NCI-H510A treated with DMSO at 0.1 percent for 48 hours (cell line): ENCODE results near the gene DBF4B.
"Not testable (repeated sequence)": the region's sequence is repeated elsewhere in the genome, so short reads cannot be mapped to it uniquely, and the experiment has no call there.

ENCODE experiments used
- DNase-seq: peaks from one replicate; lab custom pipeline; 2025; lab: John Stamatoyannopoulos, UW

Gene DBF4B

GRCh38 chr17:44708401-44709263 is at the start of gene DBF4B:
DBF4B (plus strand) TSS chr17:44708665; CDS start chr17:44708821, 156 bp downstream.
- DNase-seq: peak; percentile 88

DNA sequence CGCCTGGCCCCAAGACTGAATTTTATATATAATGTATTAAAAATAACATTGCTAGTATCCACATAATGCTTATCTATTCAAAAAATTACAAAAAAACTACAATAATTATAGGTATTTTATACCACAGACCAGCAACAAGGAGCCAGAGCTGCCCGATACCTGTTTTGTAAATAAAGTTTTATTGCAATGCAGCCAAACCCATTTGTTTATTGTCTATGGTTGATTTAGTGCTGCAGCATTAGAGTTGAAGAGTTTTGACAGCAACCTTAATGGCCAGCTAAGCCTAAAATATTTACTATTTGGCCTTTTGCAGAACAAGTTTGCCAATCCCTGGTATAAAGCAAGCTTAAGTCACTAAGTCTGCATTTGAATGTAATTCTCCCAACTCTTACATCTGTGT is 46.6 kb upstream of the DBF4B start:
- DNase-seq: no peak

GRCh38 chr17:44663095-44663494 is 45.4 kb upstream of the DBF4B start:
- no peak for DNase-seq

DNA sequence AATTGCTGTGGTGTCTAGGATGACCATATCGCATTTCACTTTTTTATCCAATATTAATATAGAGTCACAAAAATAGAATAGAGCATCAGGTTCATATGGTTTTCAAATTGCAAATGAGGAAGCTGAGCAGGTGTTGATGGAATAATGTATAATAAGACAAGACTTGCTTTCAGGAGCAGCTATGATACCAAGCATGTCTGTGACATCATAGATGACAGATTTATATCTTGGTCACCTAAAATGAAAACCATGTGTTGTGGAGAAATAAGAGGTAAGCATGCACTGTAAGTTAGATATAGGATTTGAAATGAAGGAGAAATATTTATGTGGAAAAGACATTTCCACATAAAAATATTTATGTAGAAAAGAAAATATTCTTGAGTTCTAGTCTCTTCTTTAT is 43.6 kb upstream of the DBF4B start:
- no peak for DNase-seq

DNA sequence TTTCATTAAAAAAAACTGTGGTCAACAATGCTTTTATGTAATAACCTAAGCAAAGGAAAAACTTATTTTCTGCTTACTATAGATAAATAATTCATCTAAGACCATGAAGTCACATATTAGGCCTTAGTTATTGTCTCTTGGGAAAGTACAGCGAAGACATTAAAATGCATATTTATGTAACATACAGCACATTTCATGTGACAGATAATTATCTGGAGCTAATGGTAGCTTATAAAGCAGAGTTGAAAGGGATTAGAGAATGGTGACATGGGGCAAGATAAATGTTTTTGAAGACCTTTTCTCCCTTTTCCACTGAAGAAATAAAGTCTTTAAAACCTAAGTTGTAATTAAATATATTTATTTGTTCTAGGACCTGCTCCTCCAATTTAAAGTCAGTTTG is 42.5 kb upstream of the DBF4B start:
- DNase-seq: no peak

DNA sequence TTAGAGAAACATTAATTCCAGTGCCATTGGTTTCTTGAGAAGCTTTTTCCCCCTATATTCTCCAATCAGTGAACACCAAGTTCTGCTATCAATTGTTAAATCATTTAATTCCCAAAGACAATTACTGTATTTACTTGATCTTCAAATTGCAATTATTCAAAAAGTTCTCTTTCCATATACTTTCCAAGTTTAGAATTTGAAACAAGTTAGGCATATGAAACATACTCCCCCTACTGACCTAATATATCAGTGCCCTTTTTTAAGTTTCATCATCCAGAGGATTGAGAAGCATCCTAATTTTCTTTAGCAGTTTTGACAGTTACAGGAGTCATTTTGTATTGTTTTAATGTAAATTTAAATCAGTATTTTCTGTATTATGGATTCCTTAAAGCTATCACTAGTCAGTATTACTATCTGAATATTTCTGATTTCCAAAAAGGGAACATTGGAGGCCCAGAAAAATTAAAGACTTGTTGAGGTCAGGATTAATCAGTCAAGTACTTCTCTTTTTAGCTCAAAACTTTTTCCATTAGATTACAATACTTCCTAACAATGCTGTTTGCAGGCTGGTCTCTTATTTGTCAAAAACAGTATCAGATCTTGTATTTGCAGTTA is 35.9 kb upstream of the DBF4B start:
- peak; percentile 21 for DNase-seq

GRCh38 chr17:44673893-44674292 is 34.6 kb upstream of the DBF4B start:
- DNase-seq: no peak

- DNase-seq: no peak
These were observed 31.3 kb upstream of the DBF4B start for GRCh38 chr17:44677136-44677535.

DNA sequence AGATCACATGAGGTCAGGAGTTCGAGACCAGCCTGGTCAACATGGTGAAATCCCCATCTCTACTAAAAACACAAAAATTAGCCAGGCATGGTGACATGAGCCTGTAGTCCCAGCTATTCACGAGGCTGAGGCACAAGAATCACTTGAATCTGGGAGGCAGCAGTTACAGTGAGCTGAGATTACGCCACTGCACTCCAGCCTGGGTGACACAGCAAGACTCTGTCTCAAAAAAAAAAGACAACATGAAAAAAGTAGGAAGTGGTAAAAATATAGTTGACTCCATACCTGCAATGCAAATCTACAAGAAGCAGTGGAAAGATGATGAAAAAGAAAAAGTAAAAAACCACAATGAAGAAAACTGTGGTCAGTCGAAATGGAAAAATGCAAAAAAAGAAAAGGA is 25.2 kb upstream of the DBF4B start:
- DNase-seq: not testable (repeated sequence)

DNA sequence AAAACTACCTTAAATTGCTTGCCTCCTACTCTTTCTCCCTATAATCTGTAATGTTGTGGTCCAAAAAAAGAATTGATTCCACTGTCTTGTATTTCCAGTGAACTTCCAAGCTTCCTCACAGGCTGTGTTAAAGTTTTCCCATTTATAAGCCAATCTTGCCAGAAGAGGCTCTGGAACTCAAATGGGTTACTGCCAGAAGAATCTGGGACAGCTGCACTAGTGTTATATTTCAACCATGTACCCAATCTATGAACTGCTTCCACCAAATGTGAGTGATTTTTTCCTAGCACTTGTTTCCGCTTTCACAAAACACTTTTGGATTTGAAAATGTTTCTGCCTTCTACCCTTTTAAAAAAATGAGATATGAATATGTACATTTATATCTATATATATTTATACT is 20.7 kb upstream of the DBF4B start:
- DNase-seq: no peak

DNA sequence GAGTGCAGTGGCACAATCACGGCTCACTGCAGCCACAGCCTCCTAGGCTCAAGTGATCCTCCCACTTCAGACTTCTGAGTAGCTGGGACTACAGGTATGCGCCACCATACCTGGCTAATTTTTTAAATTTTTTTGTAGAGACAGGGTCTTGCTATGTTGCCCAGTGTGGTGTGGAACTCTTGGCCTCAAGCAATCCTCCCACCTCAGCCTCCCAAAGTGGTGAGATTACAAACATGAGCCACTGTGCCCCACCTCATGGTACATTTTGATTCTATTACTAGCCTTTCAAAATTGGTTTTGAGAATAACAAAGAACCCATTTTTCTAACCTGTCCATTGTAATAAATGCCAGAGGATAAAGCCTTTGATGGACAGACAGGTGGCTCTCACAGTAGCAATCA is 20.3 kb upstream of the DBF4B start:
- no peak for DNase-seq

DNA sequence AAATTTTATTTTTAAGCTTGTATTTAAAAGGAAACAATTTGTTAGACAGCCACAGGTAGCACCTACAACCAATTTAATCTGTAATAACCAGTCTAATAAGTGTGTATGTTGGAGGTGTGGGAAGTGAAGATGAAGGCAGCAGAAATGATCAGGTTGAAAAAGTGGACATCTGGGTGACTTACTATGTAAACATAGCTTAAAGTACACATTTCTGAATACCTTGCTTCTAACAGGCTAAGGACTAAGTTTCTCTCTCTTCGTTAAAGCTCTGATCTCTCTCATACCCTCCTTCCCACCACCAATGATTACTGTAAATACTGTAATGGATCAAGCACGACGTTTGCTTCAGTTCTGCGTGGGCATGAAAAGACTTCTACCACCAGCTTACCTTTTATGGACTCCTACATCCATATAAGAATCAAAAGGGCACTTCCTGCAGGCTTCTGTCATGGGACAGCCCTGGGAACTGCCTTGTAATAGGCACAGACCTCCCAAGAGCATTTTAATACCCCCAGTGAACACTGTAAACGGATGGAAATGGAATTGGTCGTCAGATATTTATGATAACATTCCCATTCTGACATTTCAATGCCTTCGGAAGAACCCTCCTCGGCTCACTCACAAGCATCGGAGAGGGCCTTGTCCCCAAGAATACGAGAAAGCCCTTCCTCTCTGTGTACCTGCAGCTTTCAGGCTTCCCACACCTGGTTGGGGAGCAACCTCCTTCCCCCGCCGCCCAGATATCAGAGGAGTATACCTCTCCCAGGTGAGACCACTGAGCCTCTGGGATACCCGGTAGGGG is 19.6 kb upstream of the DBF4B start:
- no peak for DNase-seq

DNA sequence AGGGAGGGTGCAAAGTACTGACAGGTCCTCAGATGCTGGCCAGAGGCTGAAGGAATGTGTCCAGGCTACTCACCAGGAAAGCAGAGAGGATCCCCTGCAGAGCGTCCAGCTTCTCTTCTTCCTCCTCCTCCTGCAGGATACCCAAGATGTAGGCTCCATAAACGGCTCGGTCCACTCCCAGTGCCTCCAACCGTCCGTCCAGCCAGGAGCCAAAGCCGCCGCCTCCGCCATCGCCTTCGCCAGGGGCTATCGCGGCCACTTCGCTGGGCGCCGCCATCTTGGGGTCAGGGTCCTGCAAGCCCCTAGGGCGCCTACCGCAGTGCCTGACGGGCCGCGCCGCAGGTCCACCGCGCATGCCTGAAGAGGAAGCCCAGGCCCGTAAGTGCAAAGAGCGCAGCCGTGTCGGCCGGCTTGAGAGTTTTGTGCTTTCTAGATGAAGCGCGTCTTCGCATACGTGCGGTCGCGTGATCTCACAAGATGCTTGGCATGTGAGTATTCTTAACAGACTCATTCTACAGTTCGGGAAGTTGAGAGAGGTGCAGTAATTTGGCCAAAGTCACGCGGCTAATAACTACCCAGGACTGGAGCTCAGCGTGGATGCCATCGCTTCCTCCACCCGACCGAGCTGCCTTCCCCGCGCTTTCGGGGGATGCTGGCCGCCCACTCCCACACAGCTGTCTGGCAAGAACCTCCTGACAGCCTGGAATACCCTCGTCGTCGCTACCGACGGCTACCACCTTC is 18.8 kb upstream of the DBF4B start, which contains the start of gene CCDC43:
Gene CCDC43 (minus strand): TSS at position 300 of the 741 bp plus-strand sequence. CDS start 23 bp downstream, at position 277.
- peak; percentile 69 for DNase-seq

GRCh38 chr17:44690746-44691306 is 17.6 kb upstream of the DBF4B start:
- DNase-seq: peak; percentile 24

GRCh38 chr17:44693609-44694008 is 14.9 kb upstream of the DBF4B start:
- no peak for DNase-seq

GRCh38 chr17:44700288-44700687 is 8.2 kb upstream of the DBF4B start:
- not testable (repeated sequence) for DNase-seq

GRCh38 chr17:44707755-44708400 is 587 bp upstream of the DBF4B start:
- DNase-seq: no peak

DNA sequence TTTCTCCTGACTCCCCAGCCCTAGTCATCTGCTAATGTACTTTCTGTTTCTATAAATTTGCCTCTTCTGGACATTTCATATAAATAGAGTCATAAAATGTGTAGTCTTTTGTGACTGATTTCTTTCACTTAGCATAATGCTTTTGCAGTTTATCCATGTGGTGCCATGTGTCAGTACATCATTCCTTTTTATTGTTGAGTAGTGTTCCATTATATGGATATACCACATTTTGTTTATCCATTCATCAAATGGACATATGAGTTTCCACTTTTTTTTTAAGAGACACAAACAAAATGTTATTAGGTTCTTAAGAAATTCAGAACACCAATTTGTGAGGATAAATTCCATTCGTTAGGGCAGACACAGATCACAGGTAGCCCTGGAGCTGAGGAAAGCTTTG is 11.0 kb downstream of the DBF4B start:
- no peak for DNase-seq

DNA sequence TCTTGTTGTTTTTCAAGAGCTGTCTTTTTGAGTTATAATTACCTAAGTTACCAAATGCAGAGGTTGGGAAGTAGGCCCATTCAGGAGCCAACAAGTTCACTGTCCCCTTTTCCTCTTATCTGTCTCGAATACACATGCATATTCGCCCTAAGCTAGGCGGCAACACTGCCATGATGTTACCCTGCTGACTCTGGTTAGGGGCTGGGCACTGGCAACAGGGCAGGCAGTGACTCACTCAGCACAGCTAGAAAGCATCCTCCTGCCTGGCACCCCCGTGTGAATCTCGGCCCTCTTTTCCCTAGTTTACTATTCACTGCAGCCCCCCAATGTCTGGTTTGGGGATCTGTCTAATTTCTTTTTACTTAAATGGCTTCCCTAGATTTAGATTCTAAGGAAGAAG is 13.8 kb downstream of the DBF4B start:
- DNase-seq: no peak

DNA sequence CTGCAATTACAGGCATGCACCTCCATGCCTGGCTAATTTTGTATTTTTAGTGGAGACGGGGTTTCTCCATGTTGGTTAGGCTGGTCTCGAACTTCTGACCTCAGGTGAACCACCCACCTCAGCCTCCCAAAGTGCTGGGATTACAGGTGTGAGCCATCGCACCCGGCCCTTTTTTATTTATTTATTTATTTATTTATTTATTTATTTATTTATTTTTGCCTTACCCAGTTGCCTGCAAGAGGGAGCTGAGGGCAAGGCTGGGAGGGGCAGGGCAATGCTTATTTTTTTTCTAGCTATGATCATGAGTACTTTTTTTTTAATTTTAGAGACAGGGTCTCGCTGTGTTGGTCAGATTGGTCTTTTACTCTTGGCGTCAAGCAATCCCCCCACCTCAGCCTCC is 17.7 kb downstream of the DBF4B start:
- not testable (repeated sequence) for DNase-seq

GRCh38 chr17:44733753-44734152 is 25.3 kb downstream of the DBF4B start:
- DNase-seq: peak; percentile 54
